Measurements from ENCODE around the gene SCARF2. TPM values are rescaled to one million over a fixed set of nuclear protein-coding genes. Genes with fewer than 3 reads are reported as not detected.

The SCARF2 gene
- total and polyA plus RNA-seq, 11 donors: 1.5 to 10.1 (median 2.8) TPM

- Histone ChIP-seq H3K27me3 (no peaks in the 10 kb centered on the region), H3K4me1 (peaks cover 0 to 30% (median 14%) of the 10 kb centered on the region in 12 donors), H3K36me3 (peaks cover 0 to 7% (median 0%) of the 10 kb centered on the region in 9 donors), H3K4me3 (no peak overlapping the region), H3K27ac (no peak overlapping the region), H3K9me3 (no peaks in the 10 kb centered on the region)
- no peak for TF ChIP-seq CTCF (IDR thresholded peaks at IDR 0.05)
- no peak for TF ChIP-seq POLR2A (IDR thresholded peaks at IDR 0.05)
- no peak for ATAC-seq
- 96 to 100% (median 97%) methylated on average over 2 of the region's 2 CpGs for whole genome bisulfite sequencing, 4 donors
- intact Hi-C loops (cut with DNase I): no loop called here
- DNase-seq: no peak
Observed at GRCh38 chr22:20397498-20397897, 40.1 kb downstream of the SCARF2 start.

- Histone ChIP-seq H3K27me3 (no peaks in the 10 kb centered on the region), H3K9me3 (no peaks in the 10 kb centered on the region), H3K4me3 (no peak overlapping the region), H3K36me3 (peaks cover 0 to 4% (median 0%) of the 10 kb centered on the region in 9 donors), H3K27ac (no peak overlapping the region), H3K4me1 (peaks cover 0 to 30% (median 14%) of the 10 kb centered on the region in 12 donors)
- WGBS, 4 donors: 88 to 97% (median 94%) methylated on average over 1 of the region's 1 CpG
- no peak for ATAC-seq
- intact Hi-C loops (cut with DNase I): no loop called here
- no peak for TF ChIP-seq CTCF (IDR thresholded peaks at IDR 0.05)
- no peak for TF ChIP-seq POLR2A (IDR thresholded peaks at IDR 0.05)
- DNase-seq: no peak
Observed at GRCh38 chr22:20396639-20397038, 41.0 kb downstream of the SCARF2 start.

GRCh38 chr22:20395907-20396287 is 41.7 kb downstream of the SCARF2 start:
- no peak for TF ChIP-seq CTCF (IDR thresholded peaks at IDR 0.05)
- no peak for TF ChIP-seq POLR2A (IDR thresholded peaks at IDR 0.05)
- no peak for ATAC-seq
- peaks cover 0 to 30% (median 14%) of the 10 kb centered on the region in 12 donors for H3K4me1 ChIP-seq
- peaks cover 0 to 4% (median 0%) of the 10 kb centered on the region in 9 donors for H3K36me3 ChIP-seq
- 49 to 74% (median 66%) methylated on average over 2 of the region's 2 CpGs for WGBS, 4 donors
- H3K27ac ChIP-seq: no peak overlapping the region
- no peak for DNase-seq
- H3K4me3 ChIP-seq: peak overlapping the region in 1 of 12 donors; percentile 9
- intact Hi-C loops (cut with DNase I): no loop called here
- no peaks in the 10 kb centered on the region for H3K9me3 ChIP-seq
- no peaks in the 10 kb centered on the region for H3K27me3 ChIP-seq

GRCh38 chr22:20395181-20395906 is 42.3 kb downstream of the SCARF2 start:
- intact Hi-C loops (cut with DNase I): no loop called here
- H3K4me3 ChIP-seq: peak overlapping the region in 4 of 12 donors; percentile 66 to 88 (median 86)

More at GRCh38 chr22:20395181-20395906, 42.3 kb downstream of the SCARF2 start:
- Histone ChIP-seq H3K4me1 (peaks cover 0 to 30% (median 14%) of the 10 kb centered on the region in 12 donors), H3K36me3 (no peaks in the 10 kb centered on the region), H3K27ac (no peak overlapping the region), H3K27me3 (no peaks in the 10 kb centered on the region), H3K9me3 (no peaks in the 10 kb centered on the region)
- no peak for DNase-seq
- no peak for TF ChIP-seq POLR2A (IDR thresholded peaks at IDR 0.05)
- no peak for TF ChIP-seq CTCF (IDR thresholded peaks at IDR 0.05)
- no peak for ATAC-seq
- 84 to 87% (median 84%) methylated on average over 20 of the region's 20 CpGs for WGBS, 4 donors
